Breast epithelium (tissue), 4 donors: ENCODE data around the gene TMEM198. TPM values are rescaled to one million over a fixed set of nuclear protein-coding genes. Genes with fewer than 3 reads are reported as not detected.

Experiments
- DNase-seq, 2 donors: peaks; one replicate each; pipeline ENCODE4 v3.0.0-alpha.2; 2019; ENCODE audit warnings: low spot score in 2 of 2
- H3K27ac ChIP-seq, 2 donors: fragments of 200-600 bp; sonication (generic) in 1 of 2; one replicate each; pipeline ENCODE4 v1.5.1; 2016 to 2019; ENCODE audit warnings: mild to moderate bottlenecking in 1 of 2
- H3K27me3 ChIP-seq, 2 donors: fragments of 200-600 bp; sonication (generic) in 1 of 2; one replicate each; pipeline versions ENCODE4 v1.5.1 to v1.6.0; 2017 to 2019; ENCODE audit warnings: control low read depth in 1 of 2, mild to moderate bottlenecking in 1 of 2
- H3K36me3 ChIP-seq: fragments of 200-600 bp; one replicate; pipeline ENCODE4 v1.5.1; 2019
- H3K4me1 ChIP-seq, 2 donors: fragments of 200-600 bp; sonication (generic); one replicate each; pipeline ENCODE4 v1.5.1; 2016 to 2019; ENCODE audit warnings: control low read depth in 1 of 2
- H3K4me3 ChIP-seq, 3 donors: fragments of 200-600 bp; sonication (generic); 1 replicate in 2 of 3; 2 replicates in 1 of 3; pipeline ENCODE4 v1.5.1; 2016 to 2019; ENCODE audit warnings: mild to moderate bottlenecking in 3 of 3, moderate library complexity in 2 of 3
- H3K9me3 ChIP-seq, 2 donors: fragments of 200-600 bp; sonication (generic) in 1 of 2; one replicate each; pipeline ENCODE4 v1.5.1; 2016 to 2019; ENCODE audit warnings: control low read depth in 1 of 2
- CTCF ChIP-seq, 3 donors: fragments of 450-650 bp; IDR thresholded peaks; one replicate each; pipeline ENCODE4 v1.5.1; 2016 to 2017; ENCODE audit warnings: antibody characterized with exemption in 3 of 3, mild to moderate bottlenecking in 3 of 3, moderate library complexity in 3 of 3
- POLR2A ChIP-seq: fragments of 450-650 bp; IDR thresholded peaks from one replicate; pipeline ENCODE4 v1.6.1; 2016; ENCODE audit warnings: antibody characterized with exemption, mild to moderate bottlenecking, moderate library complexity
- POLR2AphosphoS5 ChIP-seq, 3 donors: sonication (generic); formaldehyde crosslinking; IDR thresholded peaks; one replicate each; pipeline ENCODE4 v1.6.1; 2017; ENCODE audit warnings: antibody characterized with exemption in 3 of 3
- intact Hi-C: fragments of 100-400 bp; cut with DNase I; formaldehyde crosslinking; loops from one replicate; pipeline ENCODE4 v1.15.1; 2023; ENCODE audit warnings: low total_unique reads
- total RNA-seq, 3 donors: library from RNA; depleted of rRNA; stranded (reverse); fragments of >200 nt; gene quantifications; one replicate each; pipeline ENCODE4 v1.1.0, GENCODE V29; 2016

TMEM198 gene
- total RNA-seq, 3 donors from 2014 or later = 1.6 to 1.9 (median 1.8) TPM

GRCh38 chr2:219496825-219497494 lies 46.9 kb upstream of the TMEM198 start:
- Histone ChIP-seq H3K4me3 (peak overlapping the region; percentile 58 to 73 (median 64)), H3K36me3 (no peaks in the 10 kb centered on the region), H3K27me3 (no peaks in the 10 kb centered on the region), H3K4me1 (peaks cover 0 to 6% of the 10 kb centered on the region in 2 donors), H3K9me3 (no peaks in the 10 kb centered on the region), H3K27ac (peak overlapping the region; percentile 87 to 93)
- TF ChIP-seq POLR2AphosphoS5 (IDR thresholded peaks at IDR 0.05) (no peak), CTCF (IDR thresholded peaks at IDR 0.05) (no peak), POLR2A (no peak)
- intact Hi-C loops = no loop called here
- DNase-seq = no peak

- TF ChIP-seq CTCF (IDR thresholded peaks at IDR 0.05) (no peak), POLR2A (peak; percentile 37)
- Histone ChIP-seq H3K9me3 (no peaks in the 10 kb centered on the region), H3K4me3 (peak overlapping the region; percentile 58 to 73 (median 64)), H3K36me3 (no peaks in the 10 kb centered on the region), H3K27me3 (no peaks in the 10 kb centered on the region), H3K4me1 (peaks cover 0 to 6% of the 10 kb centered on the region in 2 donors), H3K27ac (peak overlapping the region; percentile 87 to 93)
- peak; percentile 80 for DNase-seq
- intact Hi-C loops = no loop called here
These were observed 46.1 kb upstream of the TMEM198 start for GRCh38 chr2:219497495-219498279.

GRCh38 chr2:219498280-219499057 lies 45.4 kb upstream of the TMEM198 start, which contains the start of gene GMPPA:
Gene GMPPA (plus strand): TSS chr2:219498891. CDS start chr2:219499976, 1,085 bp downstream.
- H3K27me3 ChIP-seq = no peaks in the 10 kb centered on the region
- H3K4me1 ChIP-seq = peaks cover 0 to 6% of the 10 kb centered on the region in 2 donors
- TF ChIP-seq CTCF (IDR thresholded peaks at IDR 0.05) (no peak), POLR2A (peak; percentile 73), POLR2AphosphoS5 (IDR thresholded peaks at IDR 0.05) (peak; percentile 78 to 97 (median 96))

GRCh38 chr2:219499058-219499307 lies 44.8 kb upstream of the TMEM198 start:
- Histone ChIP-seq H3K36me3 (no peaks in the 10 kb centered on the region), H3K27me3 (no peaks in the 10 kb centered on the region), H3K27ac (peak overlapping the region; percentile 87 to 93), H3K9me3 (no peaks in the 10 kb centered on the region), H3K4me3 (peak overlapping the region; percentile 58 to 73 (median 64)), H3K4me1 (peaks cover 0 to 6% of the 10 kb centered on the region in 2 donors)
- no peak for DNase-seq
- no peak for TF ChIP-seq POLR2A
- TF ChIP-seq POLR2AphosphoS5 (IDR thresholded peaks at IDR 0.05) = no peak
- no peak for TF ChIP-seq CTCF (IDR thresholded peaks at IDR 0.05)
- intact Hi-C loops = no loop called here

More at GRCh38 chr2:219498280-219499057, 45.4 kb upstream of the TMEM198 start, which contains the start of gene GMPPA:
- peak within 1 kb of the TSS; percentile 58 to 73 (median 64) for H3K4me3 ChIP-seq
- peak within 1 kb of the TSS; percentile 87 to 93 for H3K27ac ChIP-seq
- no peaks in the 10 kb centered on the region for H3K9me3 ChIP-seq
- peak; percentile 93 to 97 for DNase-seq
- intact Hi-C loops = no loop called here
- H3K36me3 ChIP-seq = no peaks in the 10 kb centered on the region
